TTC549 (cell line): ENCODE results near the gene KCTD3.

Experiments used
- FAIRE-seq: peaks from 2 replicates; lab custom pipeline; 2012; peaks lifted over from hg19 to GRCh38; lab: Jason Lieb, UNC

Gene KCTD3

DNA sequence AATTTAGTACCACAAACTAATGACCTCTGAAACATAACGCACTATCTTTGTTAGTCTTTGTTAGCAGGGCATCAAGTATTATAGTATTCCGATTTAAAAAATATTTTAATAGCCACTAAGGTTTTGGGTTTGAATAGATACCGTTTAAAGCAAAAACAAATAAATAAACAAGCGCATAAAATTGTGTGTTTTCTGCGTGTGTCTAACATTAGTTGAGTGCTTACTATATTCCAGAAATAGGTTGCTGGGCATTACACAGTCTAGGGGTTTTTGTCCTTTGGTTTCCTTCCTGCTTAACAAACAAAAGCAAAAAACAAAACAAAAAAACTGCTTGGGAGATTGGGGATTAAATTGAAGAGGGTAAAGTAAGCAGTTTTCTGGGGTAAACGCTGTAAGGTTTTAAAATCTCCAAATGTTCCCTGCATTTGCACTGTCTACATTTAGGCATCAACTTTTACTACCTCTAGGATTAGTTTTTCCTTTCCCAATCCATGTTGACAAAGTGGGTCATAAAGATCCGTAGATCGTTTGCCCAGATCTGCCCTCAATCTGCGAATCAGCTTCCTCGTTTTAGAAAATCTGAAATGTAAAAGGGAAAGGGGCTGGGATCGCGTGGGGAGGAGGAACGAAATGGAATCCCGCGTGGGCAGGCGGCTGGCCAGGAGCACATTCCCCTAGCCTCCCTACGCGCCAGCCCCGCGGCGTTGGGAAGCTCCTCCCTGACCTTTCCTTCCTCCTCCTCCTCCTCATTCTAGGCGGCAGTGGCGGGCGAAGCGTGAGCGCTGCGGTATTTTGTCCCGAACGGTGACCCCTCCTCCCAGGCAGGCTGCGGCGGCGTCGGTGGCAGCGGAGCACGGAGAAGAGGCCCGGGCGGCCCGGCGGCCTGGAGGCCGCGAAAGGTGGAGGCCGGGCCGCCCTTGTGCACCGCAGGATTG lies at the start of gene KCTD3:
Gene KCTD3 (plus strand): TSS at position 749 of the 935 bp plus-strand sequence. CDS start 382 bp downstream, outside the sequence.
- no peak for FAIRE-seq

- no peak for FAIRE-seq
These were observed 49.6 kb upstream of the KCTD3 start for GRCh38 chr1:215517441-215517891.

DNA sequence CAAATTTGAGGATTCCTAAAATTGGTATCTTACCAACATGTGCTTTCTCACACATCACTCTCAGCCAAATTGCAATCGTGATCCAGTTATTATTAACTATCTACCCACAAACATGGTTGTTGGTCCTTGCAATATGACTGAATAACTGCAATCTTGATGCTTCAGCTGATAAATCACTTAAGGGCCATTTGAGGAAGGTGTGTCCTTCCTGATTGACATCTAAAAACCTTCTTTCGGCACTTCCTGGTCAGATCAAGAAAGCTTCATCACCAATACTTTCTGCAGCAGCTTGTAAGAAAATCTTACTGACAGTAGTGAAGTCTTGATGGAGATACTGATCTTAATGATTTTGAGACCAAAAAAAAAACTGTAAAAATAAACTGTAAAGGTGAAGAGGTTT lies 48.5 kb upstream of the KCTD3 start:
- no peak for FAIRE-seq

GRCh38 chr1:215521279-215521678 lies 45.8 kb upstream of the KCTD3 start:
- no peak for FAIRE-seq

GRCh38 chr1:215523128-215523861 lies 43.8 kb upstream of the KCTD3 start:
- peak; percentile 52 for FAIRE-seq

DNA sequence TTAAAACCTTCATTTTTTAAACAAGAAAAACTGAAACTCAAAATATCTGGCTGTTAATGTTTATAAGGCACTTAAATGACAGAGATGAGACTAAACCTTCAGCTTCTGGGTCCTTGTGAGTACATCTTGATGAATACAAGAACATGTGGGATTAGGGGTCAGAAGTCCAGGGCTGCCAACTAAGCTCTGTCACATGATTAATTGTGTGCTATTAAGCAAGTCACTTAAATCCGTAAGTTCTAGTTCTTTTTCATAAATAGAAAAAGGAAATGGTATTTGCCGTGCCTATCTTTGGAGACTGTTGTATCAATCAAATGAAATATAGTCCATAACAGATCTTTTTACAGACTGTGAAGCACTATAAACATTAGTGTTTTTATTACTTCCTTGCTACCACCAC lies 43.2 kb upstream of the KCTD3 start:
- FAIRE-seq: no peak

- FAIRE-seq: peak; percentile 98
These were observed 40.8 kb upstream of the KCTD3 start for GRCh38 chr1:215526147-215526845.

DNA sequence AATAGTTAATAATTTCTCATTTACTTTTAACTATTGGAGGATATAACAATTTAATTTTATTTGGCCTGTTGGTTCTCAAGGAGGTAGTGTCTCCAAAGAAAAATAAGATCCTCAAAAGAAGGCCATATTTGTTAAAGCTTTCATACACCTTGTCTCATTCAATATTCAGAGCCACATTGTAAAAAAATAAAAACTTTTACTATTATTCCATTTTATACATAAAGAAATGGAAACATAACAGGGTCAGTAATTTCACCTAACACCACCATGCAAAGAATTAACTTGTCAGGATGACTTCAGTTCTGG lies 40.3 kb upstream of the KCTD3 start:
- FAIRE-seq: no peak

GRCh38 chr1:215529111-215529510 lies 38.0 kb upstream of the KCTD3 start:
- no peak for FAIRE-seq

- peak; percentile 19 for FAIRE-seq
These were observed 37.5 kb upstream of the KCTD3 start for GRCh38 chr1:215529571-215529970.

GRCh38 chr1:215530401-215530984 lies 36.6 kb upstream of the KCTD3 start:
- no peak for FAIRE-seq

DNA sequence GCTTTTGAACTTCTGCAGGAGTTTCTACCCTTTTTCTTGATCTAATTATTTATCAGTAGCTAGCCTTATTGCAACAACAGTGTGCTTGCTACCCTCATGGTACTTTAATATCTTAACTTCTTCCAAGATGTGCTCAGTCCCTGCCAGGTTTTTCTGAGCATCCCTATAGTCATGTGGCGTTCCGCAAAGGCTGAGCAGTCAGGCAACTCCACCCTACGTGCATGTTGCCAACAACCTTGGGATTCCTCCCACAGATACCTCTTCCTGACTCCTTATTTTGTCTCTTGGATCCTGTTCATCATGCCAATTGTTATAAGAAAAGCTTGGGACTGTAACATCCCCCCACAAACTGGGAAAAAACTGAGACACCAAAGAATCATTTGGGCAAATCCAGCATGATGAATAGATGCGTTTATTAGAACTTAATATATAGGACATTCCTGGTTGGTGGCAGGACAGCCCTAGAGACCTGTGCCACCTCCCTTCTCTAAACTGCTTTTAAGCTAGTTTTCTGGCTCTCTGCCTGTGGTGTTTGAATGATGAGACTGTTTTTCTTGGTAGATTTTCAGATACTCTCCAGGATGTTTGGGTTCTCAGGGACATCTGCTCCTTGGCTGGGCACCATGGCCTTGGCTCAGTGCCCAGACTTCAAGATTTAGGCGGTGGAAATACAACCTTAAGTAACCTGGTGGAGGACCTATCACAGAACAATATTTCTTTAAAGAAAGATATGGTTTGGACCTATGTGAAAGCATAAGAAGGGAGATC lies 27.1 kb upstream of the KCTD3 start:
- FAIRE-seq: no peak

- FAIRE-seq: no peak
These were observed 24.8 kb upstream of the KCTD3 start for GRCh38 chr1:215542301-215542700.

GRCh38 chr1:215543191-215543606 lies 23.9 kb upstream of the KCTD3 start:
- FAIRE-seq: no peak

- FAIRE-seq: peak; percentile 68
These were observed 23.3 kb upstream of the KCTD3 start for GRCh38 chr1:215543806-215544205.

DNA sequence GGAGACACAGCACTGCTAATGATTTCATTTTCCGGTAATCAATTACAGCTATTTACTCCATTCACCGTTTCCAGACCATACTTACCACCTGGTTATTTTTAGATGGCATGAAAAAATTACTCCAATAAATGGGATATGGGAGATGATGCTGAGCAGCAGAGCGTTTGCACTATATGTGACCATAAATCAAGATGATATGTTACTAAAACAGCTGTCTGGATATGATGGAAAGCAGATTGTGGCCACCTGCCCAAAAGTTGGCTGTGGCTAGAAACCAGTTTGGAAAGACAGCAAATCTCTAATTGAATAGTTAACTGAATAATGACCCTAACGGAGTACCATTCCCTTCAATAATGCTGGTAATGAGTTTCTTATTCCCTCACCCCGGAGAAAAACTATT lies 22.5 kb upstream of the KCTD3 start:
- no peak for FAIRE-seq

DNA sequence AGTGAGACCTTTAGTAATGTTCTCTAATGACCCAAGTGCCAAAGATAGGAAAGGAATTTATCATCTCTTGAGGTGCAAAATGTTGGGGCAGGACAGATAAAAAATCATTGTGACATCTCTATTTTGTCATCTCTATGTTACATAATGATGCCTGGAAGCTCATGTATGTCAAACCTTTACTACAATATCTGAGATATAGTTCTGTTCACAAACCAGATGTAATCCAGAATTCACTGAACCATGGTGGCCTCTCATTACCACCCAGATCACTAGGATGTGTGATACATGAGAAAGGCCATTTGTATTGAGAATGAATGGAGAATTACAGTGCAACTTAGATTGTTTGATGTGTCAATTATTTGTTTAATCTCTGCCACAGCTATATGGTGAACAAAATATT lies 22.0 kb upstream of the KCTD3 start:
- FAIRE-seq: no peak

GRCh38 chr1:215547011-215547410 lies 20.1 kb upstream of the KCTD3 start:
- FAIRE-seq: no peak

- FAIRE-seq: no peak
These were observed 15.3 kb upstream of the KCTD3 start for GRCh38 chr1:215551806-215552205.

DNA sequence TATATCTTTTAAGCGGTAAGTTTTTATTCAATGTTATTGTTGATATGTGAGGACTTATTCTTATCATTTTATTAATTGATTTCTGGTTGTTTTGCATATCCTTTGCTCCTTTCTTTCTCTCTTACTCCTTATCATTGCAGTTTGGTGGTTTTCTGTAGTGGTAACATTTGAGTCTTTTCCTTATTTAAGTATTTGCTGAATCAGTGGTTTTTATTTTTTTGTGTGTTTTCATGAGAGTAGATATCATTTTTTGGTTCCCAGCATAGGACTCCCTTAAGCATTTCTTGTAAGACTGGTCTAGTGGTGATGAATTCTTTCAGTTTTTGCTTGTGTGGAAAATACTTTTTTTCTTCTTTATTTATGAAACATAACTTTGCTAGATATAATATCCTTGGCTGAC lies 12.2 kb upstream of the KCTD3 start:
- FAIRE-seq: no peak

DNA sequence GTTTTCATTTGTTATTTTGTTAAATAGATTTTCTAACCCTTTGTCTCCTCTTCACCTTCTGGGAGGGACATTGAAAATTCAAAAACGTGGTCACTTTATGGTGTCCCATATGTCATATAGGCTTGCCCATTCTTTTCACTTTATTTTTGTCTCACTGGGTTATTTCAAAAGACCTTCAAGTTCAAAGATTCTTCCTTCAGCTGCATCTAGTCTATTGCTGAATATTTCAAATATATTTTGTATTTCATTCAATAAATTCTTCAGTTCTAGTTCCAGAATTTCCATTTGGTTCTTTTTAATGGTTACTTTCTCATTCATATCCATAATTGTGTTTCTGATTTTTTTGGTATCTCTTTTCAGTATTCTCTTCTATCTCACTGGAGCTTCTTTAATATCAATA lies 11.6 kb upstream of the KCTD3 start:
- peak; percentile 61 for FAIRE-seq

- no peak for FAIRE-seq
These were observed 10.1 kb upstream of the KCTD3 start for GRCh38 chr1:215556996-215557395.
